ENCODE data around the gene LILRA6. TPM values are rescaled to one million over a fixed set of nuclear protein-coding genes. Genes with fewer than 3 reads are reported as not detected.
"Not testable (repeated sequence)": the region's sequence is repeated elsewhere in the genome, so short reads cannot be mapped to it uniquely, and the experiment has no call there.

LILRA6 gene
- total RNA-seq, 2 experiments from 2014 or later: 0.60 TPM; not detected in 1

DNA sequence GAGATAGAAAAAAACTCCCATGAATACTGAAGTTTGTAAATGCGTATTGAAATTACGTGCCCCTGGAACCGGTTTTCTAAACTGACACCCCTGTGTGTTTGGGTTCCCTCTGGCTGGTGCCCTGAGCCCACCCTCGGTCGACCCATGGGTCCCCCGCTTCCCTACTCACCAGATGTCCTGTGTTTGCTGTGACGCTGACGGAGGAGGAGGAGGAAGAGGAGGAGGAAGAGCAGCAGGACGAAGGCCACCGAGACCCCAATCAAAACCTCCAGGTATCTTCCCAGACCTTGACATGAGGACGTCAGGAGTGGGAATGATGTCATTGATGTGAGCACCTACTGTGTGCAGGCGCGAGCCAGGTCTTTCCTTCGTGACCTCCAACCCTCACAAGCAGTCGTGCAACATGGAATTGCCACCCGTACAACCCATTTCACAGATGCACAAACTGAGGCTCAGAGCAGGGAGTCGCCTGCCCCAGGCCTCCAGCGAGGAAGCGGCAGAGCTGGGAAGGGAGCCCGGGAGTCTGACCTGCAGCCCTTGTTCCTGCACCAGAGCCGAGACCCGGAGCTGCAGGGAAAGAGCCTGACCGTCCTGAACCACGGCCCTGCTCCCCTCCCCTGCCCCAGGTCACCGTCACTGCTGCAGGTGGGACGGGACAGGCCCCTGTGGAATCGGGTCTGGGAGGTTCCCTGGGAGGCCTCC lies 23.5 kb downstream of the LILRA6 start:
- Mint-ChIP-seq H3K4me1 (ENCODE audit: low read depth) (no peaks in the 10 kb centered on the region), H3K27me3 (peaks cover 3% of the 10 kb centered on the region), H3K4me3 (no peak overlapping the region), H3K36me3 (ENCODE audit: low read depth) (no peaks in the 10 kb centered on the region), H3K9me3 (no peaks in the 10 kb centered on the region), H3K27ac (no peak overlapping the region)
- peaks cover 8% of the 10 kb centered on the region for H3K4me1 ChIP-seq (ENCODE audit: insufficient read depth, low read length)
- H3K4me3 ChIP-seq (ENCODE audit: low read length): no peak overlapping the region
- DNase-seq (no peak), ATAC-seq (ENCODE audit: poor library complexity) (no peak)
- peaks cover 0 to 2% of the 10 kb centered on the region in 2 experiments for H3K27me3 ChIP-seq (ENCODE audit: control insufficient read depth in 1 of 2, insufficient read depth in 2 of 2, low read length in 2 of 2)
- CTCF ChIA-PET: no interaction called here
- TF ChIP-seq, protein P1, sequence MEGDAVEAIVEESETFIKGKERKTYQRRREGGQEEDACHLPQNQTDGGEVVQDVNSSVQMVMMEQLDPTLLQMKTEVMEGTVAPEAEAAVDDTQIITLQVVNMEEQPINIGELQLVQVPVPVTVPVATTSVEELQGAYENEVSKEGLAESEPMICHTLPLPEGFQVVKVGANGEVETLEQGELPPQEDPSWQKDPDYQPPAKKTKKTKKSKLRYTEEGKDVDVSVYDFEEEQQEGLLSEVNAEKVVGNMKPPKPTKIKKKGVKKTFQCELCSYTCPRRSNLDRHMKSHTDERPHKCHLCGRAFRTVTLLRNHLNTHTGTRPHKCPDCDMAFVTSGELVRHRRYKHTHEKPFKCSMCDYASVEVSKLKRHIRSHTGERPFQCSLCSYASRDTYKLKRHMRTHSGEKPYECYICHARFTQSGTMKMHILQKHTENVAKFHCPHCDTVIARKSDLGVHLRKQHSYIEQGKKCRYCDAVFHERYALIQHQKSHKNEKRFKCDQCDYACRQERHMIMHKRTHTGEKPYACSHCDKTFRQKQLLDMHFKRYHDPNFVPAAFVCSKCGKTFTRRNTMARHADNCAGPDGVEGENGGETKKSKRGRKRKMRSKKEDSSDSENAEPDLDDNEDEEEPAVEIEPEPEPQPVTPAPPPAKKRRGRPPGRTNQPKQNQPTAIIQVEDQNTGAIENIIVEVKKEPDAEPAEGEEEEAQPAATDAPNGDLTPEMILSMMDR (IDR thresholded peaks at IDR 0.05): no peak
- H3K27ac ChIP-seq (ENCODE audit: low read depth in 1 of 2, low read length in 2 of 2): no peak overlapping the region
- POLR2A ChIA-PET: no interaction called here
- H3K36me3 ChIP-seq (ENCODE audit: insufficient read depth, low read length): no peaks in the 10 kb centered on the region
- intact Hi-C loops (cut with DNase I, micrococcal nuclease): no loop called here
- H3K9me3 ChIP-seq (ENCODE audit: control insufficient read depth in 1 of 2, insufficient read depth in 1 of 2, low read length in 2 of 2): no peaks in the 10 kb centered on the region

DNA sequence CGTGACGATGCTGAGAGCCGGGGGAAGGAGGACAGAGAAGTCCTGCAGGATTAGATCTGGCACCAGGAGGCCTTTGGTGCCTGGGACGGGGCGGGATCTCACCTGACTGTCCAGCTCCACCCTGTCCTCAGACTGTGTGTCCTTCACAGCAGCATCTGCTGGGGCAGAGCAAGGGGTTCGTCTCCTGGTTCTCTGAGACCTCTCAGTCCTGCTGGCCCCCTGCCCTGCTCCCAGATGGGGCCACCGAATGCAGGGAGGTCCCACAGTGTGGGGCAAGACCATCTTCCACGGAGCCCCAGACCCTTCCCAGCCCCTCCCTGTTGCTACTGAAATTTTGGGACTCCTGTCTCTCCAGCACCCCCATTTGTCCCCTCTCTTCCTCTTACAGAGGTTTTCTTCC lies 24.3 kb downstream of the LILRA6 start:
- peaks cover 0 to 2% of the 10 kb centered on the region in 2 experiments for H3K27me3 ChIP-seq (ENCODE audit: control insufficient read depth in 1 of 2, insufficient read depth in 2 of 2, low read length in 2 of 2)
- Mint-ChIP-seq H3K4me1 (ENCODE audit: low read depth) (no peaks in the 10 kb centered on the region), H3K27me3 (no peaks in the 10 kb centered on the region), H3K9me3 (no peaks in the 10 kb centered on the region), H3K4me3 (no peak overlapping the region), H3K36me3 (ENCODE audit: low read depth) (no peaks in the 10 kb centered on the region), H3K27ac (no peak overlapping the region)
- no peak overlapping the region for H3K27ac ChIP-seq (ENCODE audit: low read depth in 1 of 2, low read length in 2 of 2)
- ATAC-seq (ENCODE audit: poor library complexity): no peak
- H3K4me3 ChIP-seq (ENCODE audit: low read length): no peak overlapping the region
- peaks cover 7% of the 10 kb centered on the region for H3K4me1 ChIP-seq (ENCODE audit: insufficient read depth, low read length)
- TF ChIP-seq, protein P1 (IDR thresholded peaks at IDR 0.05): no peak
- DNase-seq: no peak
- H3K36me3 ChIP-seq (ENCODE audit: insufficient read depth, low read length): no peaks in the 10 kb centered on the region
- ChIA-PET CTCF (no interaction called here), POLR2A (no interaction called here)
- H3K9me3 ChIP-seq (ENCODE audit: control insufficient read depth in 1 of 2, insufficient read depth in 1 of 2, low read length in 2 of 2): no peaks in the 10 kb centered on the region
- intact Hi-C loops (cut with DNase I, micrococcal nuclease): no loop called here

DNA sequence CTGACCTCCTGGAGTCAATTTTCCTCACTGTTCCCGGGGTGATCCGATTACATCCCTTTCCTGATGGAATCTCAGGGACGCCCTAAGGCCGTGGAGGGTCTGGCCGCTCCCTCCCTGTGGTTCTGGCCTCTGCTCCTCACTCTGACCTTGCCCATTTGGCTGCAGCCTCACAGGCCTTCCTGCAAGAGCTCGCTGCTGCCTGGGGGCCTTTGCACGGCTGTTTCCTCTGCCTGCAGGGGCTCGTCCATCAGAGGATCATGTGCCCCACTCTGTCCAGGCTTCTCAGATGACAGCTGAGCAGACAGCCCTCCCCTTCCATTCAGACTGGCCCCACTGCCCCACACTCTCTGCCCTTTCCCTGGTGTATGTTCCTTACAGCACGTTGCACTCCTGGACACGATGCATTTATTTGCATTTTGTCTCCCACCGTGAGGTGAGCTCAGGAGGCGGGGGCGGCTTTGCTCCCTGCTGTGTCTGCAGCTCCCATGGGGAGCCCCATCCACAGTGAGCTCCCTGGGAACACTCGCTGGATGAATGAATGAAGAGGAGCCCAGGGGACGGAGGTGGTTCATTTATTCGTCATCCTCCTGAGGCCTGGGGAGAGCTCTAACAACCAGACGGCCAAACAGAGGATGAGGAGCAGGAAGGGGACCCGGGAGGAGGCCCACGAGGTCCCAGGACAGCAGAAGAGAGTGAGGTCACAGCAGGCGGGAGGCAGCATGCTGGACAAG lies 24.9 kb downstream of the LILRA6 start:
- H3K27me3 ChIP-seq (ENCODE audit: control insufficient read depth in 1 of 2, insufficient read depth in 2 of 2, low read length in 2 of 2); POLR2A ChIA-PET; CTCF ChIA-PET; intact Hi-C loops (cut with DNase I, micrococcal nuclease); H3K27ac Mint-ChIP-seq; H3K27me3 Mint-ChIP-seq; DNase-seq; H3K9me3 ChIP-seq (ENCODE audit: control insufficient read depth in 1 of 2, insufficient read depth in 1 of 2, low read length in 2 of 2); ATAC-seq (ENCODE audit: poor library complexity); H3K4me1 ChIP-seq (ENCODE audit: insufficient read depth, low read length); H3K27ac ChIP-seq (ENCODE audit: low read depth in 1 of 2, low read length in 2 of 2); H3K9me3 Mint-ChIP-seq; H3K4me1 Mint-ChIP-seq (ENCODE audit: low read depth); H3K36me3 ChIP-seq (ENCODE audit: insufficient read depth, low read length); H3K4me3 ChIP-seq (ENCODE audit: low read length); H3K4me3 Mint-ChIP-seq; H3K36me3 Mint-ChIP-seq (ENCODE audit: low read depth): not testable (repeated sequence)

Data from CD4-positive, alpha-beta T cell (primary cell).